ENCODE measurements around the gene FCRL3.
A peak's percentile ranks its signal among the peaks of the same experiment; 100 is the strongest.
"Not testable (repeated sequence)": the region's sequence is repeated elsewhere in the genome, so short reads cannot be mapped to it uniquely, and the experiment has no call there.

The FCRL3 gene

GRCh38 chr1:157700732-157701131 lies at the start of gene FCRL3:
TSS of gene FCRL3 (minus strand) at chr1:157700769. CDS start at chr1:157700489, 280 bp downstream.
- DNase-seq: no peak

- no peak for DNase-seq
Observed at GRCh38 chr1:157748262-157748817, 47.8 kb upstream of the FCRL3 start.

- DNase-seq: no peak
Observed at GRCh38 chr1:157739229-157739901, 38.8 kb upstream of the FCRL3 start.

GRCh38 chr1:157735991-157736390 lies 35.4 kb upstream of the FCRL3 start:
- not testable (repeated sequence) for DNase-seq

- no peak for DNase-seq
Observed at GRCh38 chr1:157734321-157734720, 33.8 kb upstream of the FCRL3 start.

- no peak for DNase-seq
Observed at GRCh38 chr1:157732755-157733154, 32.2 kb upstream of the FCRL3 start.

GRCh38 chr1:157725221-157725577 lies 24.6 kb upstream of the FCRL3 start:
- no peak for DNase-seq

GRCh38 chr1:157724537-157725220 lies 24.1 kb upstream of the FCRL3 start:
- DNase-seq: no peak

- no peak for DNase-seq
Observed at GRCh38 chr1:157723157-157723556, 22.6 kb upstream of the FCRL3 start.

GRCh38 chr1:157721985-157722384 lies 21.4 kb upstream of the FCRL3 start:
- no peak for DNase-seq

- DNase-seq: no peak
Observed at GRCh38 chr1:157715736-157716135, 15.2 kb upstream of the FCRL3 start.

- no peak for DNase-seq
Observed at GRCh38 chr1:157711802-157712201, 11.2 kb upstream of the FCRL3 start.

GRCh38 chr1:157704878-157705277 lies 4.3 kb upstream of the FCRL3 start:
- DNase-seq: no peak

- DNase-seq: no peak
Observed at GRCh38 chr1:157703981-157704380, 3.4 kb upstream of the FCRL3 start.

GRCh38 chr1:157702308-157702825 lies 1.8 kb upstream of the FCRL3 start:
- DNase-seq: no peak

- DNase-seq: no peak
Observed at GRCh38 chr1:157700305-157700704, 264 bp downstream of the FCRL3 start.

GRCh38 chr1:157697781-157698569 lies 2.6 kb downstream of the FCRL3 start:
- no peak for DNase-seq

GRCh38 chr1:157696966-157697628 lies 3.5 kb downstream of the FCRL3 start:
- no peak for DNase-seq

- DNase-seq: no peak
Observed at GRCh38 chr1:157695417-157695816, 5.2 kb downstream of the FCRL3 start.

GRCh38 chr1:157691285-157691920 lies 9.2 kb downstream of the FCRL3 start:
- peak in 1 of 2 experiments; percentile 72 for DNase-seq

- no peak for DNase-seq
Observed at GRCh38 chr1:157682710-157683437, 17.7 kb downstream of the FCRL3 start.

- no peak for DNase-seq
Observed at GRCh38 chr1:157678721-157679120, 21.8 kb downstream of the FCRL3 start.

Data from NCI-H446 (cell line).